ENCODE measurements around the gene PLCH1.

The PLCH1 gene

DNA sequence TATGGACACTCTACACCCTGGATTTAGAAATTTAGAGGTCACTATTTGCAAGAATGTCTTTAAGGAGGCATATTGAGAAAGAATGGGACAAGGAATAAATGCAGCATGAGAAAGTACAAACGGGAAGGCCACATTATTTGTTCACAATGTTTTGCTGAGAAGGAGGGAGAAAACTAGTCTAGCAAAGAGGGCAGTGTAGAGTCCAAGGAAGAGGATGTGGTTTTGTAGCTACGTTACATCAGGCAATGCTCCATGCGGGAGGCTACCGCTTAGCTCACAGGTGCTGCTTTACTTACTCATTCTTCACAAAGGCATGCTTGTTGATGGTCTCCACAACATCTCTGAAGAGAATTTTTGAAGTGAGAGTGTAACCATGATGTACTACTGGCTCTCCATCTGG is 191.1 kb downstream of the PLCH1 start:
- TF ChIP-seq, protein P1, sequence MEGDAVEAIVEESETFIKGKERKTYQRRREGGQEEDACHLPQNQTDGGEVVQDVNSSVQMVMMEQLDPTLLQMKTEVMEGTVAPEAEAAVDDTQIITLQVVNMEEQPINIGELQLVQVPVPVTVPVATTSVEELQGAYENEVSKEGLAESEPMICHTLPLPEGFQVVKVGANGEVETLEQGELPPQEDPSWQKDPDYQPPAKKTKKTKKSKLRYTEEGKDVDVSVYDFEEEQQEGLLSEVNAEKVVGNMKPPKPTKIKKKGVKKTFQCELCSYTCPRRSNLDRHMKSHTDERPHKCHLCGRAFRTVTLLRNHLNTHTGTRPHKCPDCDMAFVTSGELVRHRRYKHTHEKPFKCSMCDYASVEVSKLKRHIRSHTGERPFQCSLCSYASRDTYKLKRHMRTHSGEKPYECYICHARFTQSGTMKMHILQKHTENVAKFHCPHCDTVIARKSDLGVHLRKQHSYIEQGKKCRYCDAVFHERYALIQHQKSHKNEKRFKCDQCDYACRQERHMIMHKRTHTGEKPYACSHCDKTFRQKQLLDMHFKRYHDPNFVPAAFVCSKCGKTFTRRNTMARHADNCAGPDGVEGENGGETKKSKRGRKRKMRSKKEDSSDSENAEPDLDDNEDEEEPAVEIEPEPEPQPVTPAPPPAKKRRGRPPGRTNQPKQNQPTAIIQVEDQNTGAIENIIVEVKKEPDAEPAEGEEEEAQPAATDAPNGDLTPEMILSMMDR (IDR thresholded peaks at IDR 0.05; ENCODE audit: insufficient read depth, low read length, poor library complexity, severe bottlenecking): no peak
- Histone ChIP-seq H3K27me3 (replicated peaks; ENCODE audit: control insufficient read depth, insufficient read depth, low read length) (no peaks in the 10 kb centered on the region; the same call in 1 of the 2 replicates), H3K36me3 (ENCODE audit: control insufficient read depth, insufficient read depth, low read length) (no peaks in the 10 kb centered on the region), H3K4me3 (replicated peaks; ENCODE audit: low read depth, low read length) (no peak overlapping the region)
- DNase-seq (ENCODE audit: extremely low read depth, insufficient read length): peak; percentile 33

DNA sequence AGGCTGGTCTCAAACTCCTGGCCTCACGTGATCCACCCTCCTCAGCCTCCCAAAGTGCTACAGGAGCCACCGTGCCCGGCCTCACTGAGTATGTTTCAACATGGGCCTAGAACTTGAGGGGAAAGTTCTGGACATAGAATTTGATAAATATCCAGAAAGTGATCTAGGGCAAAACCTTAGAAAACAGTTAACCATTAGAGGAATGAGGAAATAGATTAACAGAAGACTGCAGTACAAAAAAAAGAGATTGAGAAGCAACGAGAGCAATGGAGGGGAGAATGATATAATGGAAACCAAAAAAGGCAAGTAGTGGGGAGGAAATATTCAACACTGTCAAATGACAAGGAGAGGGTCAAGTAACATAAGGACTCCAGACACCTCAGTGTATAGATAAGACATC is 191.5 kb downstream of the PLCH1 start:
- no peak overlapping the region for H3K4me3 ChIP-seq (replicated peaks; ENCODE audit: low read depth, low read length)
- TF ChIP-seq, protein P1 (IDR thresholded peaks at IDR 0.05; ENCODE audit: insufficient read depth, low read length, poor library complexity, severe bottlenecking): no peak
- DNase-seq (ENCODE audit: extremely low read depth, insufficient read length): no peak
- no peaks in the 10 kb centered on the region; the same call in 1 of the 2 replicates for H3K27me3 ChIP-seq (replicated peaks; ENCODE audit: control insufficient read depth, insufficient read depth, low read length)
- H3K36me3 ChIP-seq (ENCODE audit: control insufficient read depth, insufficient read depth, low read length): no peaks in the 10 kb centered on the region

DNA sequence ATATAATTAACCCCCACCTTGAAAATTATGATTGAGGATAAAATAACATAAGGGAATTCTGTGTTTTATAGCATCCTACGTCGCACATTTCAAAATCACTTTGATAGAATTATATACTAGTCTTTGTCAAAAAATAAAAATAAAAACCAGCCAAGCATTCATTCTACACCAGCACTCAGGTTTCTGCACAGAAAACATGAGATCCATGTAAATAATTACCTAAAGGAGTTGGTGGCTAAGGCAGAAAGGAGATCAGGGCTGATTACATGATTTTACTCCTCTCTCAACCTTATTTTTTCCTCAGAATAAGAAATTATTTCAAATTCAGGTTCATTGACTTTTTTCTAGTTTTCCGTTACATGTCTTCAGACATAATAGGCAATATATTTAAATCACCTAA is 194.5 kb downstream of the PLCH1 start:
- DNase-seq (ENCODE audit: extremely low read depth, insufficient read length): no peak
- Histone ChIP-seq H3K4me3 (replicated peaks; ENCODE audit: low read depth, low read length) (no peak overlapping the region), H3K36me3 (ENCODE audit: control insufficient read depth, insufficient read depth, low read length) (no peaks in the 10 kb centered on the region), H3K27me3 (replicated peaks; ENCODE audit: control insufficient read depth, insufficient read depth, low read length) (no peaks in the 10 kb centered on the region)
- TF ChIP-seq, protein P1 (IDR thresholded peaks at IDR 0.05; ENCODE audit: insufficient read depth, low read length, poor library complexity, severe bottlenecking): no peak

DNA sequence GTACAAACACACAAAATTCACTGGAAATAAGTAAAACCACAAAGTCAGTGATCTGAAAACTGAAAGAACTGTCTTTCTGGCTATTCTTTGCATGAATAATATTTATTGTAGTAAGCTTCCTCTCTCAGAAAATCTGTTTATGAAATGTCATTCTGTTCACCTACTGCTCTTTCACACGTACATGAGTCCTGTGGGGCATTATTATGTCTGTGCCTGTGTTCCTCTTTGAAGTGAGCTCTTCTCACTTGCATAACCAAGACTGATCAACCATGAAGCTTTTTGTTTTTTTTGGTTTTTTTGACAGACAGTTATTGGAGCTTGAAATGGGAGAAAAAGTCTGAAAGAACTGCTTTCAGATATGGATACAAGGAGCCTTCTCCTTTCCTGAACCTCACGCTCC is 195.8 kb downstream of the PLCH1 start:
- Histone ChIP-seq H3K4me3 (replicated peaks; ENCODE audit: low read depth, low read length) (no peak overlapping the region), H3K36me3 (ENCODE audit: control insufficient read depth, insufficient read depth, low read length) (no peaks in the 10 kb centered on the region), H3K27me3 (replicated peaks; ENCODE audit: control insufficient read depth, insufficient read depth, low read length) (no peaks in the 10 kb centered on the region)
- DNase-seq (ENCODE audit: extremely low read depth, insufficient read length): peak; percentile 6
- TF ChIP-seq, protein P1 (IDR thresholded peaks at IDR 0.05; ENCODE audit: insufficient read depth, low read length, poor library complexity, severe bottlenecking): no peak

DNA sequence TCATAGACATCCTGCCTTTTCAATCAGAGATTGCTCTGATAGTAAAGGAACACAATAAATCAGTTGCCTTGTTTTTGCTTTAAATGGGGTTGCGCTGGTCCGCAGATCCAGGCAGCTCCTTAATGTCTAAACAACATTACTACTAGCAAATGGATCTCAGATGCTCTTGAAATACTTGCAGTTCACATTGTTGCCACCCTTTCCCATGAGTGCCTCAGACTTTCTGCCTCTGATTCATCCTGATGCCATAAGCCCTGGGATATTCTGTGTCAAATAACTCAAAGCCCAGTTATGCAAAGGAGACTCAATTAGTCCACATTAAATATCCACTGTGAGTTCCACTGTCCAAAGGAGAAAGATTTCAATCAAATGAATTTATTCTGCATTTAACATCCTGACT is 196.7 kb downstream of the PLCH1 start:
- H3K36me3 ChIP-seq (ENCODE audit: control insufficient read depth, insufficient read depth, low read length): no peaks in the 10 kb centered on the region
- DNase-seq (ENCODE audit: extremely low read depth, insufficient read length): no peak
- TF ChIP-seq, protein P1 (IDR thresholded peaks at IDR 0.05; ENCODE audit: insufficient read depth, low read length, poor library complexity, severe bottlenecking): no peak
- no peaks in the 10 kb centered on the region for H3K27me3 ChIP-seq (replicated peaks; ENCODE audit: control insufficient read depth, insufficient read depth, low read length)
- no peak overlapping the region for H3K4me3 ChIP-seq (replicated peaks; ENCODE audit: low read depth, low read length)

DNA sequence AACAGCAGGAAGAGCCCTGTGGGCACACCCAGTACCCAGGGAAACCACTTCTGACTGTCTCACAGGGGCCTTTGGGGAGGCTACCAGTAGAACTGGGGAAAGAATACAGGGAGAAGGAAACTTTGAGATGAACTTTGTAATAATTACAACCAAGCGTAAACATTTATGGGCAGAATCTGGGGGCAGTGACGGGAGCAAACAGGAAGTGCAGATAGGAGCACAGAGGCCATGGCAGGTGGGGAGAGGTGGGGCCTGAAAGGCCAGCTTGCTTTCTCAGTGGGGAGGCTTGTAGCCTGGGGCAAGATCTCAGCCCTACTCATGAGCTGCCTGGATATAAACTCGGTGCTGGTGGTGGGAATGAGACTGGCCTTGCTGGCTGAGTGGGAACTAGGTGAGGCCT is 209.8 kb downstream of the PLCH1 start:
- DNase-seq (ENCODE audit: extremely low read depth, insufficient read length): no peak
- TF ChIP-seq, protein P1 (IDR thresholded peaks at IDR 0.05; ENCODE audit: insufficient read depth, low read length, poor library complexity, severe bottlenecking): no peak
- Histone ChIP-seq H3K4me3 (replicated peaks; ENCODE audit: low read depth, low read length) (no peak overlapping the region), H3K36me3 (ENCODE audit: control insufficient read depth, insufficient read depth, low read length) (no peaks in the 10 kb centered on the region), H3K27me3 (replicated peaks; ENCODE audit: control insufficient read depth, insufficient read depth, low read length) (no peaks in the 10 kb centered on the region)
